ENCODE data around the gene TMPRSS4.

TMPRSS4 gene

DNA sequence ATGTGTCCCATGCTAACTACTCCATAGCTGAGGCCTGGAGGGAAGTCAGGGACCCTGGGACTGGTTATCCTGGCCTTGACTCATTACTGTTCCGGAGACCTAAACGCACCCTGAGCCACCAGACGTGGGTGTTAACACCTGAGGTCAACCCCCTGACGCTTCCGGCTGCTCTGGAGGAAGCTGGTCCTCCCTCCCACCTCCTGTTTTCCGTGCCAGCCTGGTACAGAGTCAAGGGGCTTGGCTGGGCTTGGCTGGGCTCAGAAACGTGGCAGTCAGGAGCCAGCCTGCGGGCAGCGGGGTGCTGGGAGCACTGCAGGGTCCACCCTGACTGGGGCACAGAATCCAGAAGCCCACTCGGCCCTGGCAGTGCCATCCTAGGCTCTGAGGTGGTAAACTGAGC lies 2.6 kb downstream of the TMPRSS4 start:
- no peak for DNase-seq (ENCODE audit: low read depth)

DNA sequence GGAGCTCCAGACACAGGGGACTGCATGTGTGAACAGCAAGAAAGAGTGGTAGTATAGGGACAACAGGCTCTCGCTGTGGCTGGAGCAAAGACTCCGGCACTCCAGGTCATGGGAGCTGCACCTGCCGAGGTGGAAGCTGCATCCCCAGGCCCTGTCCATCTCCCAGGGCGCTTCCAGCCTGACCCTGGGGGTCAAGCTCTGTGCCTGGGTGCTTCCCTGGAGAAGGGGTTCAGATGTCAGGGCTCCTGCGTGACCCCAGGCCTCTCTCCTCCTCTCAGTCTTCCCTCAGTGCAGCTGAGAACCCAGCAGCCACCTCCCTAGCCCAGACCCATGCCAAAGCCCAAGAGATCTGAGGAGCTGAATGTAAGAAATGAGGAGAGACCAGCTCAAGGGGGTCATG lies 3.4 kb downstream of the TMPRSS4 start:
- DNase-seq (ENCODE audit: low read depth) = no peak

DNA sequence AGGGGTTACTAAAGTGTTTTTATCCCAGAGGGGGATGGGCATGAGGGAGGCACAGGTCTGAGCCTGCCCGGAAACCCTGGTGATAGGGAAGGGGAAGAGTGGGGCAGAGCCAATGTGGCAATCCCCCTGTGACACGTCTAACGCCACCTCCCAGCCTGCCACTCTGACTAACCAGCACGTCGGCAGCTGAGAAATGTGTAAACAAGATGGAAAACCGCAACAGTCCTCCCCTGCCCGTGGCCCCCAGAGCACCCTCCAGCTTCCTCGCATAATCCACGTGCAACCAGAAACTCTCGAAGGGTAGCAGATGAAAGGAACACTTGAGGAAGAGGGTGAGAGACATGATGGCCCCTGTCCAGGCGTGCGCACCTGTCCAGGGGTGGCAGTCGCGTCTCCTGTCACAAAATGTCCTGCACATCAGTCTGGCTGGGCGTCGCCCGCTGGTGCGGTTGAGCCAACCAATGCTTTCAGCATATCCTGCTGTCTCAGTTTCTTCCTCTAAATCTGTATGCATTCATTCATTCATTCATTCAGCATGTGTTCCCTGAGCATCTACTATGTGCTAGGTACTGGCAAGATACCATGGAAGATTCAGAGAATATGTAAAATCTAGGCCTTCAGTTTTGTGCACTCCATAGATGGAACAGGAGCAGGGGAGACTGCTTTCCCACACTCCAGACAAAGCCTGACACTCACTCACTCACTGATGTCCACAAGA lies 4.5 kb downstream of the TMPRSS4 start:
- DNase-seq (ENCODE audit: low read depth) = no peak

DNA sequence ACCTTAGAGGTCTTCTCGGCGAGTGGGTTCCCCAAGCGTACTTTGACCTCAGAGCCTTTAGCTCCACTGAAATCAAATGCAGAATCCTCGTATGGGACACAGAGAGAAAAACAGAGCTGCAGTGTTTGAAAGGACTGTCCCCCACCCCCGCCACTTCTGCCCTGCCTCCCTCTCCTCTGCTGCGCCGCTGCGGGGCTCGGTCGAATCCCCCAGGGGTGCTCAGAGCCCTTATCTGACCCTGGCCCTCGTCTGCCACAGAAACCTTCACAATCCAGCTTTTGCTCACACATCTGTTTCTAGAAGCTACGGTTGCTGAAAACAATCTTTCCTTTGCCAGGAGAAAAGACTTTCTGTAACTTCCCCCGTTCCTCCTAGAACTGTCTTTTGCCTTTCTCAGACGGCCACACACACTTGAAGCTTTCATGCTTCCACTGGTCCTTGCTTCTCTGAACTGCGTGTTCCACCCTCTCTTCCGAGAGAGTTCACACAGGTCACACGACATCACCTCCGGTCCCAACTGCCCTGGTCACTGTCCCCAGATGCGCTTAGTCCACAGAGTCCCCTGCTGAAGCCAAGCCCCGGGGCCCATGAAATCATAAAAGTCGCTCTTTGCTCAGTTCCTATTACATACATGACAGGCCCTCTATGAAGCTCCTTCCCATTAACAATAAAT lies 6.1 kb downstream of the TMPRSS4 start:
- no peak for DNase-seq (ENCODE audit: low read depth)

DNA sequence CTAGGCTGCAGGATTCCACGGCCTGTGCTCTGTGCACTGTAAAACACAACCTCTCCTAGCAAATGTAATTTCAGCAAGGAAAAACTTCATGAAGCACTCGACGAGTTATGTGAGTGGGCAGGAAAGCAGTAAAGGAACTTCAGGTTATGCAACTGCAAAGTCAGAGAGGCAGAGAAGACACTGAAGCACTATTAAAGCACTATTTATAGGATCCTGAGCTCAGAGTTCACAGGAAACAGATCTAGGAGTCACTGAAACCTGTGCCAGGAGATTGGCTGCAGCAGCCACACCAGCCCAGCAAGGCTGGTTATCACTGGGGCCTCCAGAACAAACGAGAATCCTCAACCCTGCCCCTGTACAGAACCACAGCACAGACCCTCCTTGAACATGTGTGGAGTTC lies 7.4 kb downstream of the TMPRSS4 start:
- DNase-seq (ENCODE audit: low read depth) = no peak

DNA sequence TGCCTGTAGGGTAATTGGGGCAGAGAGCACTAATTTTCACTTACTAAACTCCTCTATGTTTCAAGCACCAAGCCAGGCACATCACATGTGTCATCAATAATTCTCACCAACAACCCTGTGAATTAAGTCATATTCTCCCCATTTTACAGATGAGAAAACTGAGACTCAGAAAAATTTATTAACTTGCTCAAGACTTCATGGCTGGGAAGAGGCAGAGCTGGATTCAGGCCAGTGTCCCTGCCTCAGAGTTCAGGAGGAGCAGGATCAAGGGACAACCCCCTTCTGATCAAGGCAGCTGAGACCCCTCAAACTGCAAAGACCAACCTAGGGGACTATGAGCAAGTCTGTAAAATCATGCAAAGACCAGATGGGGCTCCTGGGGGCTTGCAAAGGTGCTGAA lies 7.8 kb downstream of the TMPRSS4 start:
- no peak for DNase-seq (ENCODE audit: low read depth)

DNA sequence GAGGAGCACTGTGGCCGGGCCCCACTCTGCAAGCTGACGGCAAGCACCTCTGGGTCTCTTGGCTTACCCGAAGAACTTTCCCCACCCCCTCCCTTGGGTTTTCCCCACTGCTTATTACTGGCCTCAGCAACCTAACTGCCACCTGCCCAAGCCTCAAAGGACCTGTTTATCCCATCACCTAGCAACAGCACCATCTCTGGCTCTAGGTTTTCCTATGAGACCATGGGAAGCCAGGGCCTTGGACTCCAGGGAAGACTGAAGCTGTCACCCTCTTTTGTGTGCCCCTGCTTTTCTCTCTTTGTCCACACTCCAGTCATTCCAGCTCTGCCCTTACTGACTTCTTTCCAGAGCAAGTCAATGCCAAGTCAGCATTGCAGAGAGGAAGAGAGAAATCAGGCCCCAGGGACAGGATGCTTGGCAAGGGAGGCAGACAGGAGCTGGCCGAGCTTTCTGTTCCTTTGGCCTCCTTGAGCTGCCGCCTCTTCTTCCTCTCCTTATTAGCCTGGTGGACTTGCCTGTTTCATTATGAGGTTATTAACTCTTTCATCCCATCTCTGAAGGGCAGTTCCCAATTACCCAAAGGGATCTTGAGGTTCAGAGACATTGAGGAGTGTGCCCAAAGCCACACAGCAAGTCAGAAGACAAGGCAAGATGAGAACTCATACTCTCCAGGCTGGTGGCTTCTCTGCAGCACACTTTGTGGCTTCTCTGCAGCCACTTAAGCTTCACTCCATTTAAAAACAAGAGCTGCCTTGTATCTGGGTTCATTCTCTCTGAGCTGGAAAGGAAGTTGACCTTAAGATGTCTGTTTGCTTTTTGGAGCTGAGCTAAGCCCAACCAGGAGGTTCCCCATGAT lies 10.3 kb downstream of the TMPRSS4 start, which contains the start of gene SMIM35:
SMIM35 (minus strand) TSS at position 51 of the 856 bp plus-strand sequence. CDS start 206 bp downstream, outside the sequence.
- DNase-seq (ENCODE audit: low read depth) = no peak

DNA sequence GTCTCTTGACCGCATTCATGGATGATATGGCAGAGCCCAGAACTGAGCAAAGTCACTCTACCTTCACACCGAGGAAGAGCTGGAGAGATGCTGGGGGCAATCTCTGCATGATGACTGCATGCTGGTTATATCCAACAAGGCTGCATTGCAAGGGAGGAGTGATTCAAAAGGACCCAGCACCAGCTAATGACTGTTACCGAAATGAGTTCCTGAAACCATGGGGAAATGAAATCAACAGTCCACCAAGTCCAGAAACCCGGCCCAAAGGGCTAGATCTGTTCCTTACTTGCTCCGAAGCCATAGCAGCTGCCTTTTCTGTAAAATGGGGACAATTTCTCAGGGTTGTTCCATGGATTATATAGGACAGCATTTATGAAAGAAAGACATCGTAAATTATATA lies 11.1 kb downstream of the TMPRSS4 start:
- DNase-seq (ENCODE audit: low read depth) = no peak

DNA sequence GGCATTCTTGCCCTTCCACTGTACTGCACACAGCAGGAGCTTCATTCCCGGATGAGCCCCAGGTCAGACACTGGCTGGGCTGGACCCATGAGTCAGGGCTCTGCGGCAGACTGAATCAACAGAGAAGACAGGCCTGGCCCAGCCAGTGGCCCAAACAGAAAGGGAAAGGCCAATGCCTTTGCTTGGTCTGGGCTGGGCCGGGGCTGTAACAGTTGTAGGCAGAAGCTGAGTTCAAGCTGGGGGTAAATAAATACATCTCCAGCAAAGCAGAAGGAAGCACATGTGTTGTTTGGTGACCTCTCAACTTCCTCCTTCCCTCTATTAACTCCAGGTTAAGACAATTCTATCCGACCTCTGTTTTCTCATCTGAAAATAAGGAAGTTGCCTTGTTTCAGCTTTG lies 11.7 kb downstream of the TMPRSS4 start:
- DNase-seq (ENCODE audit: low read depth) = no peak

DNA sequence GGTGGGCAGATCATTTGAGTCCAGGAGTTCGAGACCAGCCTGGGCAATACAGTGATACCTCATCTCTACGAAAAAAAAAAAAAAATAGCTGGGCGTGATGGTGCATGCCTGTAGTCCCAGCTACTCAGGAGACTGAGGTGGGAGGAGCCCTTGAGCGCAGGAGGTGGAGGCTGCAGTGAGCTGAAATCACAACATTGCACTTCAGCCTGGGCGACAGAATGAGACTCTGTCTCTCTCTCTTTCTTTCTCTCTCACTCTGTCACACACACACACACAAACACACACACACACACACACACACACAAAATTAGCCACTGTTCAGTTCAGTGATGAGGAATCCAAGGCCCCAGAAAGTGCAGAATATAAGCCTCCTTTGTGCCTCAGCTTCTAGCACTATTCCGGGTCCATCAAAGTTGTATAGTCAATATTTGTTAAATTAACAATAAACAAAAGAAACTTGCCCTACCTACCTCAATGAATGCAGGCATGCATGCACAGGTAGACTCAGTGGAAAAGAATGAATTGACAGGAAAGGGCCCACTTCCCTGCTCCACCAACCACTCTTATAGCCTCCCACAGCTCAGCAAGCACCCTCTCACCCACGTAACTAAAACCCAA lies 13.8 kb downstream of the TMPRSS4 start:
- no peak for DNase-seq (ENCODE audit: low read depth)

DNA sequence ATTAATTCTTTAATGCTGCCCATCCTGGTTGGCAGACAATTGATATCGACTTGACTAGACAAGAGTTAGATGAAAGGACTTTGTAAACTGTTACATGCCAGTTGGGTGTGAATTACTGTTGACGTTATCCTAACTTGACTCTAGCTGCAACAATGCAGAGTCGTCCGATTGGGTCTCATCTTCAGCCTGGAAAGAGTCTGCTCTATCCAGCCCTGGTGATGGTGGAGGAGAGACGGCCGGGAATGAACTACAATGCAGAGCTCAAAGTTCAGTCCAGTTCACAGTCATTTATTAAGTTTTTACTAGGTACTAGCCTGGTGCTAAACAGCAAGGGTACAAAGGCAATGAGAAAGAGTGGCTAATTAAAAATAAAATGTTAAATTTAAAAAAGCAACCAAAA lies 14.8 kb downstream of the TMPRSS4 start:
- no peak for DNase-seq (ENCODE audit: low read depth)

DNA sequence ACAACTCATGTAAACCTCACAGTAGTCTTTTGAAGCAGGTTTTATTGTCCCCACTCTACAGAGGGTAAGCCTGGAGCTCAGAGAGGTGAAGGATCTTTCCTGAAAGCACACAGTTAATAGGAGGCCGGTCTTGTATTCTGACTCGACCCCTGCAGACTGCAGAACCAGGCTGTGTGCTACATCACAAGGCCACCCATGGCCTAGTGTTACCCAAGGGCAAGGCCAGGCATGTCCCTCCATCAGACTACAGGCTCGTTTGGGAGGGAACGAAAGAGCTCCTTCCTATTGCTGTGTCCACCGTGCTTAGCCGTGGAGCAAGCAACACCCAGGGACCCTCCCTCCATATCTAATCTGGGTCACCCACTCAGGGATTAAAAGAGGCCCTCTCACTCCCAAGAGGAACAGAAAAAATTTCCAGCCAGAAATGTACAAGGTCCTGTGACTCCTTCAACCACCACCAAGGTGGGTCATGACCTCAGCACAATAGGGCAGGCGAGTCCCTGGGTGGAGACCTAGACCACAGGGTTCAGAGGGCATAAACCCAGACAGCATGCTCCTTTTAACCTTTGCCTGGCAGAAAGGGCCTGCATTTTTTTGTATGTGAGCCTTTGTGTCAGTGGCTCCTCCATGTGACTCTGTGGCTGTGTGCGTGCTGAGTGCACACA lies 16.2 kb downstream of the TMPRSS4 start:
- DNase-seq (ENCODE audit: low read depth) = no peak

DNA sequence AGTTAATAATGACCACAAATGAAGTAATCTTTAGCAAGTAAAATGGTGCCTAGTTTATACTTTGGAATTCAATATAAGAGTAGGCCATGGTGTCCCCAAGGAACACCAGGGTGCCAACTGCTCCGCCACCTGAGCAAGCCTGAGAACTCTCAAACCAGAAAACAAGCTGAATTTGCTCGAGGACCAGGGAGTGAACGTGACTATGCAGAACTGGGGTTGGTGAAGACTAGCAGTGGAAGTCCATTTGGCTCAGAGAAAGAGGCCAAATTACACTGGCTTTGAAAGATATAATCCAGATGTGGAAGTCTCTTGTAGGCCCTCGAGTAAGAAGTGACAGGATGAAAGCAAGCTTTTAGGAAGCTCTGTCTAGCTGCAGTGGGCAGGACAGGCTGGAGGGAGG lies 18.6 kb downstream of the TMPRSS4 start:
- DNase-seq (ENCODE audit: low read depth) = no peak

DNA sequence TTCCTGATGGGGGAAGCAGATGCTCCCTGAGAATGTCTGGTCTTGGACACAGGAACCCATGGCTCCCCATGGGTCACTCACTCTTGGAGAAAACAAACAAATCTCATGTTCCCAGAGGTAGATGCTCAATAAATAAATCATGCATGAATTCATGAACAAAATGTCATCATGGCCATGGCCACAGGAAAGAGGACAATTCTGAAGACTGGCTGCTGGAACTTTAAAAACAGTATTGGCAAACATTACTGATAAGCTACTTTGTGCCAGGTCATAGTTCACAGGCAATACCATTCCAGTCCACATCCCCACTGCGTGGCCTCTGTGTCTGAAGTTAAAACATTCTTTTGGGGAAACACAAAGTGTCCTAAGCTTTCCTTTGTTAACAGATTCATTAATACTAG lies 19.1 kb downstream of the TMPRSS4 start:
- DNase-seq (ENCODE audit: low read depth) = no peak

DNA sequence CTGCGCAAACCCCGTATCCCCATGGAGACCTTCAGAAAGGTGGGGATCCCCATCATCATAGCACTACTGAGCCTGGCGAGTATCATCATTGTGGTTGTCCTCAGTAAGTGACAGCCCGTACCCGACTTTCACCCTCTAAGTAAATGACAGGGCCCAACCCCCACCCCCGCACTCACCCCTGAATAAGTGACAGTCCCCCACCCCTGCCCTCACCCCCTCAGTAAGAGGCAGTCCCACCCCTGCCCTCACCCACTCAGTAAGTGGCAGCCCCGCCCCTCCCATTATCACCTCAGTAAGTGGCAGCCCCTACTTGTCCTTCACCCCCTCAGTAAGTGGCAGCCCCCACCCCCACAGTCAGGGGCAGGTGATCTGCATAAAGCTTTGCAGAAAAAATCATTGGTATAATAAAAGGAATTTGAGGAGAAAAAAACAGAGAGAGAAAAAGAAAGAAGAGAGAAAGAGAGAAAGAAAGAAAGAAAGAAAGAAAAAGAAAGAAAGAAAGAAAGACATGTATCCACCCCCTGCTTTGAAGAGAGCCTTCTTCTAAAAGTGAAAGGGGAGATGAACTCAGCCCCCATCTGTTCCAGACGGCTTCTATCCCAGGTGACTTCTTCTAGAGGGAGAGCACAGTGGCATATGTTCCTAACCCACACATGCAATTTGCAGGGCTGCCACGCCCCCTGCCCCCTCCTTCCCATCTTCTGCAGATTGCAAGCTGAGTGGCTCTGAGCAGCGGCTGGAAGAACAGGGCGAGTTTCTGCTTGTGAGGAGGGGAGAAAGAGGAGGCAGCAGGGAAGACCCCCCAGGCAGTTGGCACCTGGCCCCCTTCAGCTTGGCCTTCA lies 22.3 kb downstream of the TMPRSS4 start:
- DNase-seq (ENCODE audit: low read depth) = no peak

DNA sequence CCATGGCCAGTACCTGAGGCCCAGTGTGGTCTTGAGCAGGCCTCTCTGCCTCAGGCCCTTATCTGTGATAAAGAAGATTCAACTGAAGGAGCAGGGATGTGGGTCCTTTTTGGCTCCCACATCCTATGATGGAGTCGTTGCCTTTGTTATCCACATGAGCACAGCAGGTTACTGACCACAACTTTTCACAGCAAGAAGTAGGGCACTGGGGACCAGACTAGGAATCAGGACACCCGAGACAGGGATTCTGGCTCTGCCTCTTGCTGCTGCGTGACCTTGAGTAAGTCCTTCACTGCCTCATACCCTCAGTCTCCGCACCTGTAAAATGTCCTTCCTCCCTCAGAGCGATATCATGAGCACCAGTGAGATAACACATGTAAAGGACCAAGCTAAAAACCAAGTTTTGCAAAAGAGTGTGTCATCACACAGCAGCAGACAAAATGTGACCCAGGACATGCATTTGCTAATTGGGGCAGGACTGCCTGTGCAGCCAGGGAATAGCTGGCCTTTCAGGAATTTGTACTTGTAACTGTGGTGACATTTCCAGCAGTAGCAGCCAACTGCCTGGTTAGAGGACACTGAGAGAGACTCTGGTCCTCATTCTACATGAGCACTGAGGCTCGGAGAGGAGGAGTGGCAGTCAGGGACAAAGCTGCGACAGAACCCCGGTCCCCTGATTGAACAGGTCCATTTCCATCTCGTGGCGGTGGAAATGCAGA lies 23.1 kb downstream of the TMPRSS4 start:
- no peak for DNase-seq (ENCODE audit: low read depth)

DNA sequence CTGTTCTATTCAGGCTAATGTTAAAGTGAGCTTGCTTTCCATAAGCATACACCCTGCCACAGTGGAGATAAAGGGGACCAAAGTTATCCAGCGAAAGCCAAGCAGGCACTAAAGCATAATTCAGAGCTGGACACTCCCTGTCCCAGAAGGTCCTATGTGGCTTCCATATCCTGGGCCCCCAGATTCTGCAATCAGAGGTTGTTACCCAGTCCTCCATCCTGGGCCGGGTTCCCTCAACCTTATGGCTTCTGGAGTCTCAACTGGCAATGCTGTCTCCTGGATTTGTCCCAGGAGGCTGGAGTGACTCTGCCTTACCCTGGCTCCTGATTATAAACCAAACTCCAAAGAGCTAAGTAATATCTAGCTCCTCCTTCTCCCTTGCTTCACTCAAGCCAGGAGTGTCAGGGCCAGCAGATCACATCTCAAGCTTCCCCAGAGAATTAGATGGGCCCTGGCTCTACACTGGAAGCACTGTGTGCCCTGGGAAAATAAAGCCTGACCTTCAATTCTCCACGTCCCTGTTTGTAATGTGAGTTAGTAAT lies 23.9 kb downstream of the TMPRSS4 start:
- DNase-seq (ENCODE audit: low read depth) = no peak

DNA sequence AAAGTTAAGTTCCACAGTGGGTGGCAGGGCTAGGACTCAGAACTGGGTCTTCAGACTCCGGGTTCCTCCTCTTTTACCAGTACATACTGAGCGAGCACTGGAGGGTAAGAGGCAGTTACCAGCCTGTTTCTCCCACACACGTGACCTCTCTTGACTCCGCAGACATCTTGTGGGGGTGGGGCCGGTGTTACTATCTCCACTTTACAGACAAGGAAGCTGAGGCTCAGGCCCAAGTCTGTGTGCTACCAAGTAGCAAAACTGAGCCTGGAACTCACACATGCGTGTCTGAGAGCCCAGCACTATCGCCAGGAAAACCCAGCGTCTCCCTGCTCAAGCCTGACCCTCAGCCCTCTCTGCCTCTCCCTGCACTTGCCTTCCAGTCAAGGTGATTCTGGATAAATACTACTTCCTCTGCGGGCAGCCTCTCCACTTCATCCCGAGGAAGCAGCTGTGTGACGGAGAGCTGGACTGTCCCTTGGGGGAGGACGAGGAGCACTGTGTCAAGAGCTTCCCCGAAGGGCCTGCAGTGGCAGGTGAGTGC lies 25.9 kb downstream of the TMPRSS4 start:
- DNase-seq (ENCODE audit: low read depth) = no peak

DNA sequence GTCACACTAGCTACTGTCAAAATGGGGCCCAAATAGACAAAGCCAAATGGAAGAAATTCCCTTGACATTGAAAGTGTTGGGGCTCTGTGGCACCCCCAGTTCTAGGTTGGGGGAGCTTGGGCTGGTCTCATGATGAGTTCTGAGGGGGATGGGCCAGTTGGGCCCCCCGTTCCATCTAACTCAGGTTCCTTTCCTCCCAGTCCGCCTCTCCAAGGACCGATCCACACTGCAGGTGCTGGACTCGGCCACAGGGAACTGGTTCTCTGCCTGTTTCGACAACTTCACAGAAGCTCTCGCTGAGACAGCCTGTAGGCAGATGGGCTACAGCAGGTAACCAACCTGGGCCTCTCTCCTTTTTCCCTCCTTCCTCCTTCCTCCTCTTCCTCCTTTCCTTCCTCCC lies 27.6 kb downstream of the TMPRSS4 start:
- no peak for DNase-seq (ENCODE audit: low read depth)

Data from activated T-cell treated with anti-CD3 and anti-CD28 coated beads for 48 hours (primary cell).